ENCODE results near the gene SLC35B1. TPM values are rescaled to one million over a fixed set of nuclear protein-coding genes. Genes with fewer than 3 reads are reported as not detected.

SLC35B1 gene
- total RNA-seq, 1 donor from 2014 or later = 82.5 TPM

DNA sequence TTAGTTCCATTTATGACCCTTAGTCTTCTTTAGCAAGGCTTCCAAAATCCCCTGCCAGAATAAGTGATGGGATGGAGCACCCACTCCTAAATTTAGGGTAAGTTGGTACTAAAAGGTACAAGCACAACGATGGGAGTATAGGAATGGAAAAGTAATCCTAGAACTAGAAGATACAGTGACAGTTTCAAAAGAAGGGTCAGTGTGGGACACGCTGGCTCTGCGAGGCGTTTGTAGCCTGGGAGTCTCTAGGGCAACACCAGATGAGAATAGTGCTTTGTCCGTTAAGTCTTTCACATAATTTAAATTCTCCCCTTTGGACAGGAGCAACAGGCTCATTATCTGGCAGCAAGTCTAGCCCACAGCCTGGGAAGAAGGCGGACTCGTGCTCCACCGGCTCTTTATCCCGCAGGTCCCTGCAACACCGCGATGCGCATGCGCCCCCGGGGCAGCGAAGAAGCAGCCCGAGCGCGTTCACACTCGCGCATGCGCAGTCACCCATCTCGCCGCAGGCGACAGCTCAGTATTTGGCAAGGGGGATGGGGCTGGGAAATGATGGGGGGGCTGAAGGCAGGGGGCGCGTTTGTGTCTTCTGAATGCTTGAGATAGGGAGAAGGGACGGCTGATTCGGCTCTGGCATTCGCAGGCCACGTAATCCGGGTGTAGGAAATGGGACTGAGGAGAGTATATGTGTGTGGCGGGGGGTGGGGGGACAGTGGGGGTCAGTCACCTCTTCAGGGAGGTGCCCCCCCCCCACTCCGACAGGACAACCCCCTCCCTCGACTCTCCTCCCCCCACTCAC lies 30.4 kb downstream of the SLC35B1 start:
- intact Hi-C loops (cut with micrococcal nuclease) = loop anchor here (2.0 to 10.0 kb wide), 5 partner anchors 31 to 843 kb away; partner anchors contain the start of genes CALCOCO2 and PPP1R9B

DNA sequence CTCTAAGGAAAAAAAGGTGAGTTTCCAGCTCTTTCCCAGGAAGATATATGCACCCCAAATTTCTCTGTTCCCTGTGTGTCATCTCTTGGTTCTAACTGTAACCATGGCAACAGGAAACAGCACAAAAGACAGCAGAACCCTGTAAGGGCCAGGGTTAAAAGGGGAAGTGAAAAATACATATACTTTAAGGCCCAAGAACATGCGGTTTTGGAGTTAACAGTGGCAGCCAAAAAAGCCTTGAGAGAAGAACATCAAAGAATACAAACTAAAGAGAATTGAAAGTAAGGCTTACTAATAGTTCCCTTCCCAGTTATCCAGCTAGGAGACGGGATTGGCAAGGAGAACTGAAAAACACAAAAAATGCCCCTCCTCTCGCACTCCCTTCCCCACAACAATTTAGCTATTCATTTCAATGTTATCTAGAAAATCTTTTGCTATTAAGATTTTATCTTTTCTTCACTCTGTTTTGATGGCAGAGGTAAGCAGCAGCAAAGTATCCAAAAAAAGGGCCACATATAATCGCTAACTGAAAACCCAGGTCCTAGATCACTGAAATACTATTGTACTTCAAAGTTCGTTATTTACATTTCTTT lies 31.4 kb downstream of the SLC35B1 start:
- intact Hi-C loops (cut with micrococcal nuclease) = loop anchor here (2.0 to 10.0 kb wide), 5 partner anchors 30 to 842 kb away; partner anchors contain the start of genes CALCOCO2 and PPP1R9B

DNA sequence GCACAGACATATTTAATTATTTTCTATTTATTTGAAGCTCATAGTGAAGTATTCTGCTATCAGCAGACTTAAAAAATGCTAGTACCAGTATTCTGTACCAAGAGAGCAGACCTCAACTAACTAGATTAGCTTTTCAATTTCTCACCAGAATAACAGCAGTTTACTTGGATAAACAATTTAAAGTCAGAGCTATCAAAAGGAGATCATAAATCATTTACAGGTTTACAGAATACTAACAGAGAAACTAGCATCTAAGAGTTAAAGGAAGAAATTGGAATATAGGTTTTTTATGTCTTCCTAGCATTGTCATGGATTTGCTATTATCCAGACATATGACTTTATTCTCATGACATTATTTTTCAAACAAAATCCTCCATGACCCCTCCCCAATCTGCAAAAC lies 33.3 kb downstream of the SLC35B1 start:
- intact Hi-C loops (cut with micrococcal nuclease) = loop anchor here (10.0 kb wide), 1 partner anchor 840 kb away; the partner anchor contains the start of gene CALCOCO2

DNA sequence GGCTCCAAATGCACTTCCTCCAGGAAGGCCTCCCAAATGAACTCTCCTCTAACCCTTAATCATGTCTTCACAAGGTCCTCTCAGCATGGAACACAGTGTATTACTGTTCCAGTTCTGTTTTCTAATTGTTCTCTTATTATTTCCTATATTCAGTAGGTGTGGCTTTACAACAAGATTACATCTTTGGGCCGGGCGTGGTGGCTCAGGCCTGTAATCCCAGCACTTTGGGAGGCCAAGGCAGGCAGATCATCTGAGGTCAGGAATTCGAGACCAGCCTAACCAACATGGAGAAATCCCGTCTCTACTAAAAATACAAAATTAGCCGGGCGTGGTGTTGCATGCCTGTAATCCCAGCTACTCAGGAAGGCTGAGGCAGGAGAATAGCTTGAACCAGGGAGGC lies 34.1 kb downstream of the SLC35B1 start:
- intact Hi-C loops (cut with micrococcal nuclease) = loop anchor here (10.0 kb wide), 1 partner anchor 839 kb away; the partner anchor contains the start of gene CALCOCO2

DNA sequence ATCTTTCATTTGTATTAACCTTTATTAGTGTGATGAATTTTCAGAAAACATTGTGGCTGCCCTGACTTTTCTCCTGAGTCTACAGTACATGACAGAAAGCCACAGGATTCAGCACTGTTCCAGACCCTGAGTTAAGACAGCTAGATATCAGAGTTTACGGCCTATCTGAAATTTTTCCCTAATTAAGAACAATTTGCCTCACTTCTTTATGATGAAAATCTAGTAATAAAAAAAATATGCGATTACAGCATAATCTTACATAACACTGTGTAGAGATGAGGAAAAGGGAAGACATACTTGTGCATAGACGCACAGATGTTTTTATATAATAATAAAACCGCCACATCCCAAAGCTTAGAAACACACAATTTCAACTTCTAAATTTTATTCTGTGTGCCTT lies 37.1 kb downstream of the SLC35B1 start:
- intact Hi-C loops (cut with micrococcal nuclease) = loop anchor here (10.0 kb wide), 1 partner anchor 836 kb away; the partner anchor contains the start of gene CALCOCO2

DNA sequence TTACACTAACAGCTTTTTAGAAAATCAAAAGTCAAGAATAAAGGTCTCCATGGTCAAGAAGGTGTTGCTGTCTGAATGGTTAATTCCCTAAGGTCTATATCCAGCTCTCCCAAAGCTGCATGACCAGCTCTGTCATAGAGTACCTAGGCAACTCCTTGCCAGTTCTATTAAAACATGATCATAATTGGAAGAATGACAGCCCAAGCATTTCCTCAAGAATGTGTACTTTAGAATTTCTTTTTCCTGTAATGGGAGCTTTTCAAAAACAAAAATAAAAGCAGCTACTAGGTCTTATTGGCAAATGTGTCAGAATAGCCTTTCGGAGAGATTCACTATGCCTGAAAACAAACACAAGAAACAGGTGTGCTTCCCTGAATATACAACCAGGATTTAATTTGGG lies 37.8 kb downstream of the SLC35B1 start:
- intact Hi-C loops (cut with micrococcal nuclease) = loop anchor here (10.0 kb wide), 1 partner anchor 835 kb away; the partner anchor contains the start of gene CALCOCO2

DNA sequence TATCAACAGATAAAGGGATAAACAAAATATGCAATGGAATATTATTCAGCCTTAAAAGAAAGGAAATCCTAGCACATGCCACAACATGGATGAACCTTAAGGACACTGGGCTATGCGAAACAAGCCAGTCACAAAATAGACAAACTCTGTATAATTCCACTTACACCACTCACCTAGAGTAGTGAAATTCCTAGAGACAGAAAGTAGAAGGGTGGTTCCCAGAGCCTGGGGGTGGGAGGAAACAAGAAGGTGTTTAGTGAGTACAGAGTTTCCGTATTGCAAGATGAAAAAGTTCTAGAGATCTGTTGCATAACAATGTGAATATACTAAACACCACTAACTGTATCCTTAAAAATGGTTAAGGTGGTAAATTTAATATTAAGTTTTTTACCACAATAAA lies 39.9 kb downstream of the SLC35B1 start:
- intact Hi-C loops (cut with micrococcal nuclease) = no loop called here

DNA sequence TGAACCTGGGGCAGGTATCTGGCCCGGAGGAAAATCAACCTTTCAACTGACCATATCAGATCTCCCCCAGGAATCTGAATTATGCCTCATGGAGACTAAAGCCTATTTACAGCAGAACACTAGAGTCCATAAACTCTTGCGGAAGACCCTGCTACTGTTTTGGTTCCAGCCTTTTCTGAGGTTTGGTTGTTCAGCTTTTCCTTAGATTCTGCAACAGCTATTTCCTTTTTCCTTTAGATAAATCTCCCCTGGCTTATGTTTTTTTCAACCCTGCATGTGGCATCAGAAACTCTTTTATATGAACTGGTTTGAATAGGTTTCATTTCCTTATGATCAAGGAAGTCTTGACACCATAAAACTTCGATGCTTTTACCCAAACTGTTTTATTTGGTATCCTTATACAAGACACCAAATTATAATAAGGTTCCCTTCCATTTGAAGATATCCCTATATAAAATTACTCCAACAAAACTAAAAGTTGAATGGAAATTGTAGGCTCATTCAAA lies 43.0 kb downstream of the SLC35B1 start:
- intact Hi-C loops (cut with micrococcal nuclease) = no loop called here

DNA sequence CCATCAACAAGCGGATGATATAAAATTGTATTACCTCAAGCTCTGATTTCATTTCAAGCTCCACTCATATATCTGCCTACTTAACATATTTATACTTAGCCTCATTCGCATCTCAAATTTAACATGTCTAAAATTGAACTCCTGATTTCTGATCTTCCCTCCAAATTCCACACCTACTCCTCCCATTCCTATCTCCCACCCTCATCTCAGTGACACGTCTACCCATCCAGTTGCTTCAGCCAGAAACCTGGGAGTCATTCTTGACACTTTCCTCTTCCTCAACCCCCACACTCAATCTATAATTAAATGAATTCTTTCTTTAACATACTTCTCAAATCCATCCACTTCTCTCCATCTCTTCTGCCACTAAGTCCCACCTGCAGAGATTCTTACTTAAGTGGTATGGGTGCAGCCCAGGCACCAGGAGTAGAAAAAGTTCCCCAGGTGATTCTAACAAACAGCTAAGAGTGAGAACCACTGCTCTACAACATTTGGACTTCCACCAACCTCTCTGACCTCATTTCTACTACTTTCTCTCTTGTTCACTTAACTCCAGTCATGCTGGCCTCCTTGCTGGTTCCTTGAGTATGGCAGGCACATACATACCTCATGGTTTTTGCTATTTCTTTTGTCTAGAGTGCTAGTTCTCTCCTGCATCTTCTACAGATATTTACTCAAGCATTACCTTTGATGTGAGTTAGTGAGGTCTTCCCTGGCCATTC lies 47.9 kb downstream of the SLC35B1 start:
- intact Hi-C loops (cut with micrococcal nuclease) = no loop called here

DNA sequence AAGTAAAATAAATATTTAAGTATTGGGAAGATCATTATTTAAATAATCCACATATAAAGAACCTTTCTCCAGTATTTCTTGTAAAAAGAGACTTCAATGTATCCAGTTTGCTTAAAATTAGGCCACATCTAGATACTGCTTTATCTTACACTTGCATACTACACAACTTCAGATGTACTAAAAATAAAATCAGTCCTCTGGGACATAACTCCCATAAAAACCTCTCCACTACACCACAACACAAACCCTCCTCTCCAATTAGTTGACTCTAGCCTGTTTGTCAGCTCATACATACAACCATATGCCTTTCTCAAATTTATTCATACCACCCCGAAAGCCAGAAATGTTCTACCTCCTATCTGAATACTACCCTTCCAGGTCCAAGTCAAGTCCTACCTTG lies 51.5 kb downstream of the SLC35B1 start:
- intact Hi-C loops (cut with micrococcal nuclease) = no loop called here

Other genes starting within 250 kb of the SLC35B1 start
- 0.12 and 0.17 TPM in 2 replicates for gene NGFR, start 212.7 kb downstream of the SLC35B1 start, total RNA-seq
- not detected in 2 replicates for gene NXPH3, start 132.1 kb downstream of the SLC35B1 start, total RNA-seq
- gene SPOP, start 29.9 kb downstream of the SLC35B1 start, total RNA-seq = 57.9 and 72.2 TPM in 2 replicates
- gene FAM117A, start 56.2 kb upstream of the SLC35B1 start, total RNA-seq = 37.4 and 48.9 TPM in 2 replicates
- gene KAT7, start 80.7 kb upstream of the SLC35B1 start, total RNA-seq = 79.6 and 89.8 TPM in 2 replicates
- not detected in 2 replicates for gene TAC4, start 140.1 kb upstream of the SLC35B1 start, total RNA-seq

Data from T-helper 1 cell treated with Interleukin-12 subunit alpha and Interleukin-12 subunit beta and Interleukin-4 antibody, amounts not matched to agents 30 ng/mL and 1 ng/mL, for 36 hours (primary cell).